ENCODE results near the gene TTC7B.
"Not testable (repeated sequence)": the region's sequence is repeated elsewhere in the genome, so short reads cannot be mapped to it uniquely, and the experiment has no call there.

Gene TTC7B, protein sequence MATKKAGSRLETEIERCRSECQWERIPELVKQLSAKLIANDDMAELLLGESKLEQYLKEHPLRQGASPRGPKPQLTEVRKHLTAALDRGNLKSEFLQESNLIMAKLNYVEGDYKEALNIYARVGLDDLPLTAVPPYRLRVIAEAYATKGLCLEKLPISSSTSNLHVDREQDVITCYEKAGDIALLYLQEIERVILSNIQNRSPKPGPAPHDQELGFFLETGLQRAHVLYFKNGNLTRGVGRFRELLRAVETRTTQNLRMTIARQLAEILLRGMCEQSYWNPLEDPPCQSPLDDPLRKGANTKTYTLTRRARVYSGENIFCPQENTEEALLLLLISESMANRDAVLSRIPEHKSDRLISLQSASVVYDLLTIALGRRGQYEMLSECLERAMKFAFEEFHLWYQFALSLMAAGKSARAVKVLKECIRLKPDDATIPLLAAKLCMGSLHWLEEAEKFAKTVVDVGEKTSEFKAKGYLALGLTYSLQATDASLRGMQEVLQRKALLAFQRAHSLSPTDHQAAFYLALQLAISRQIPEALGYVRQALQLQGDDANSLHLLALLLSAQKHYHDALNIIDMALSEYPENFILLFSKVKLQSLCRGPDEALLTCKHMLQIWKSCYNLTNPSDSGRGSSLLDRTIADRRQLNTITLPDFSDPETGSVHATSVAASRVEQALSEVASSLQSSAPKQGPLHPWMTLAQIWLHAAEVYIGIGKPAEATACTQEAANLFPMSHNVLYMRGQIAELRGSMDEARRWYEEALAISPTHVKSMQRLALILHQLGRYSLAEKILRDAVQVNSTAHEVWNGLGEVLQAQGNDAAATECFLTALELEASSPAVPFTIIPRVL

DNA sequence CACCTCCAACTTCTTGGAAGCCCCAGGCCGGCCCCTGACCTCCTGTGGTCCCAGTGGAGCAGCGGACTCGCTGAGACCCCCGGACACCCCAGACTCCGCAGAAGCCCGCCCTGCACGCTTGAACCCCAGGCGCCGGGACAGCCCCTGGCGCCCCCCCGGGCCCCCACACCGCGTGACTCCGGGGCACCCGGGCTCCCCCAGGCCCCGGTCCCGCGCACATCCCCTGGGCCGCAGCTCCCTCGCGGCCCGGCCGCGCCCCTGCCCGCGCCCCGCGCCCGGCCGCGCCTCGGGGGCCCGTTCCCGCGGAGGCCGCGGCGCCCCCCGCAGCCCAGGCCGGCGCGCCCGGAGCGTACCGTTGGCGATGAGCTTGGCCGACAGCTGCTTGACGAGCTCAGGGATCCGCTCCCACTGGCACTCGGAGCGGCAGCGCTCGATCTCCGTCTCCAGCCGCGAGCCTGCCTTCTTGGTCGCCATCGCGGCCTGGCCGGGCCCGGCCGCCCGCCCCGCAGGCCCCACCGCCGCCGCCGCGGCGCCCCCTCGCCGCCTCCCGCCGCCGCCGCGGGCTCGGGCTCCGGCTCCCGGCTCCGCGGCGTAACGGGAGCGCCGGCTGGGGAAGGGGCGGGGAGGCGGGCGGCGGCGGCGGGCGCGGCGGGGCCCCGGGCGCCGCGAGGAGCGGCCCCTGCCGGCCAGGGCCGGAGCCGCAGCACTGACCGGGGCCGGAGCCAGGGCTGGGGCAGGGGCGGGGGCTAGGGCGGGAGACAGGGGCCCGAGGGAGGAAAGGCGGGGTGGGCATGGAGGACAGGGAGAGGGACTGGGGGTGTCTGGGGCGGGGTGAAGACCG lies at the start of gene TTC7B:
TSS of gene TTC7B (minus strand) at position 609 of the 841 bp plus-strand sequence. CDS start at position 474, 135 bp downstream.
- peak within 1 kb of the TSS; percentile 82 for H3K4me3 ChIP-seq (ENCODE audit: low read depth, low read length)

DNA sequence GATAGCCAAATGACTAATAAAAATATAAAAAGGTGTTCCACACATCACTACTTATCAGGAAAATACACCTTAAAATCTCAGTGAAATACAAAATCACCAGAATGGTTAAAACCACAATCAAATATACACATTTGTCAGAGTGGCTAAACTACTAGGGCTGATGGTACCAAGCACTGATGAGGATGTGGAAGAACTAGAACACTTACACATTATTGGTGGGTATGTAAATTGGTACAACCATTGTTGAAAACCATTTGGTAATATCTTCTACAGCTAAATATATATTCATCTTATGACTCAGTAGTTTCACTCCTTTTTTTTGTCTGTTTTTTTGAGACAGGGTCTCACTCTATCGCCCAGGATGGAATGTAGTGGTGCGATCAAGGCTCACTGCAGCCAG lies 48.5 kb upstream of the TTC7B start:
- H3K4me3 ChIP-seq (ENCODE audit: low read depth, low read length), result no peak overlapping the region
- no peak for TF ChIP-seq CTCF (IDR thresholded peaks at IDR 0.05; ENCODE audit: low read depth, low read length)

More for the DNA sequence above, at the start of gene TTC7B:
- no peak for TF ChIP-seq CTCF (IDR thresholded peaks at IDR 0.05; ENCODE audit: low read depth, low read length)

DNA sequence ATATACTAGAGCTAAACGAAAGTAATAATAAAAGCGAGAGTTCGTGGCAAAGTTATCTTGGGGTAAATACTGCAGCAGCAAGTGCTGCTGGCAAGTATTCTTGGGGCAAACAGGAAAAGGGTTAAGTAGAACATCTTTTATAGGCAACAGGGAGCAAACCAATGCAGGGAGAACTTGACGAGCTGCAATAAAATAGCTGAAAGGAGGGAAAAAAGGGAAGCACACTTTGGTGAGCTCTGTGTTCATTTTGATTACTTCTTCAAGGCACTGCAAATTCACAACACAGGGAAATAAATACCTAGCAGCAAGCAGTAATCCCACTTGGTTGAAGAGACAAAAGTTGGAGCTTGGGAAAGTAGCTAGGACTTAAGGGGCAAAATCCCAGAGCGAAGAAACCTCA lies 42.3 kb upstream of the TTC7B start:
- peak overlapping the region; percentile 36 for H3K4me3 ChIP-seq (ENCODE audit: low read depth, low read length)
- no peak for TF ChIP-seq CTCF (IDR thresholded peaks at IDR 0.05; ENCODE audit: low read depth, low read length)

DNA sequence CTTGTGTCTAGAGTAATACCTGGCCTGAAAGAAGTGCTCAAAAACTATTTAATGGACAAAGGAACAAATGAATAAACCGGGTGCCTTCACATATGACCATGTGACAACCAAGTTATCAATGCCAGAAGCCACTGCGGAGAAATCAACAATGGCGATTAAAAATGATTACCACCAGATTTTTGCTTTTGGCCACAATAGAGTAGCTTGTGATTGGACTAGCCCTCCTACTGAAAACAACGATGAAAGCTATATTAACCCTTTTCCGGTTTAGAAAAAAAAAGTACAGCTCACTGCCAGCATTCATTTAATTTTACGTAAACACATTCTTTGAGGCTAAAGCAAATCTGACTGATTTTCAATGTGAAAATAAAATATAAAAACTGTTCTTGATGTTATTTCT lies 41.6 kb upstream of the TTC7B start:
- peak overlapping the region; percentile 20; the same call in 1 of the 2 replicates for H3K4me3 ChIP-seq (ENCODE audit: low read depth, low read length)
- TF ChIP-seq CTCF (IDR thresholded peaks at IDR 0.05; ENCODE audit: low read depth, low read length), result no peak

GRCh38 chr14:90856115-90856514 lies 39.9 kb upstream of the TTC7B start:
- not testable (repeated sequence) for H3K4me3 ChIP-seq (ENCODE audit: low read depth, low read length)

GRCh38 chr14:90853116-90853515 lies 36.9 kb upstream of the TTC7B start:
- no peak overlapping the region for H3K4me3 ChIP-seq (ENCODE audit: low read depth, low read length)
- TF ChIP-seq CTCF (IDR thresholded peaks at IDR 0.05; ENCODE audit: low read depth, low read length), result no peak

GRCh38 chr14:90851327-90852036 lies 35.3 kb upstream of the TTC7B start:
- H3K4me3 ChIP-seq (ENCODE audit: low read depth, low read length), result no peak overlapping the region

More at GRCh38 chr14:90851327-90852036, 35.3 kb upstream of the TTC7B start:
- no peak for TF ChIP-seq CTCF (IDR thresholded peaks at IDR 0.05; ENCODE audit: low read depth, low read length)

Data from WI38 (cell line).